ENCODE measurements around the gene MEF2A.

MEF2A gene

DNA sequence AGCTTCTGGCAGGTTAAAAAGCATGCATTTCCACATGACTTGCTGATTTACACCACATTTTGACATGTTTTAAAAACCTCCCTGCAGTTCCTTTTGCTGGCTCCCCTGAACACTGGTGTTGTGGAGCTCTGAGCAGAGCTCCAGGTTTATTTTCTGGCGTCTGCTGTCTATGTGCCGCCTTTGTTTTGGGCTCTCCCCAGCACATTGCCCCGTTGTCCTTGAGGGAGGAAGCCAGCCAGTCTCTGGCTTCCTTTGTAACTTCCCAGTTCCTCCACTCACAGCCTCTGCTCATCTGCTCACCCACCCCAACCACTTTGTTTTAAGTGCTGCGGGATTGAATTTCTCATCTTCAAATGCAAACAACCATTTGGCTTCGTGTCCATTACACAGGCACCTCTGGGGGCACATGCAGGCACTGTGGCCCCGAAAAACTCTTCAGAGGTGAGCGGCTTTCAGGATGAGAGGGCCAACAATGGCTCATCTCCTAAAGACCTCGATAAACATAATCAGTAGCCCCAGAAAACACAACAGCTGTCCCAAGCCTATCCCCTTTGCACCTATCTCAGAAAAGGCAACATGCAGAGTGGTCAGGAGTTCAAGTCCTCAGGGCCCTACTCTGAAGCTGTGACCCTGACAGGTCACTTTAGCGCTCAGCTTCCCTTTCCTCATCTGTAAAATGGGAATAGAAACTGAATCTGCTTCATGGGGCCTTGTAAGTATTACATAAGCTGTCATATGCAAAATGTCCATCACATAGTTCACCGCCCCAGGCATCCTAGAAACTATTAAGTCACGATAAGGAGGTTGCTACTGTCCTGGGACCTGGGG, 1.3 kb upstream of the MEF2A start:
- no peak for DNase-seq (ENCODE audit: low spot score)

DNA sequence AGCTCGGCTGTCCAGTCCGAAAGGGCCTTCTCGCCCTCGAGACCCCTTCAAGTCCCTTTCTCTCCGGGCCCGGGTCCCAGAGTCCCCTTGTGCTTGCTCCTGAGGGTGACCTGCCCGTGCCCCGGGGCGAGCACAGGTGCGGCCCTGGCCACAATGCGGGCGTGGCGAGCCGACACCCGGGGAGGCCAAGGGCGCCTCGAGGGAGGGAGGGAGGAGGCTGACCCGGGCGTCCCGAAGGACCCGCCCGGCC, 810 bp upstream of the MEF2A start:
- no peak for DNase-seq (ENCODE audit: low spot score)

GRCh38 chr15:99566157-99566897, 543 bp downstream of the MEF2A start:
- DNase-seq (ENCODE audit: low spot score): no peak

DNA sequence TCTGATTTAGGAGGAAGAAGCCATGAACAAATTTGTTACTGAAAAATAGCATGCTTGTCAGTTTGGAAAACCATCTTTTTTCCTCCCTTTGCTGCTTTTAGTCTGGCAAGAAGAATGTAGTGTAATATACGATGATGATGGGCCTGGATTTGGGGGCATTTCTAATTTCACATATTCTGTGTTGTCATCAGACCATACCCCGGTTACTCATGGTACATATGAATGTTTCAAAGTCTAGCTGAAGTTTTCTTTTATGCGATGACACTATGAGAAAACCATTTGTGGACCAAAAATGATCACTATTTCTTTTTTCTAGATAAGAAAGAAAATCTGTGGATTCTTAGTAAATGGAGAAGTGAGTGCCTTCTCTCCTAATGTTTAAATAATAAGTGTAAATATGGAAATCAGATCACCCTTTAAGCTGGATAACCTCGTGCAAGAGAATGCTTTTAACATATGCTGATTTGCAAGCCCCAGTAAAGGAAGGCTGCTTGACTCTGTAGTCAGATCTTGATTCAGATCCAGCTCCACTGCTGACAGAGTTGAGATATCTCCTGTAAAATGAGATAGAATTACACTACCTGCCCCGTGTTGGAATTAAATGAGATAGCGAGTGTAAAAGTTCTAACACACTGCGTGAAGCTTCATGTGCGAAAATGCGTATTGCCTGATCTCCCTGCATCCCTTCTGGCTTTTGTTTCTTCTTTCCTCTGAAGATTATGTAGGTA, 3.0 kb downstream of the MEF2A start:
- no peak for DNase-seq (ENCODE audit: low spot score)

- no peak for DNase-seq (ENCODE audit: low spot score)
Measured at GRCh38 chr15:99571299-99571698, 5.5 kb downstream of the MEF2A start.

DNA sequence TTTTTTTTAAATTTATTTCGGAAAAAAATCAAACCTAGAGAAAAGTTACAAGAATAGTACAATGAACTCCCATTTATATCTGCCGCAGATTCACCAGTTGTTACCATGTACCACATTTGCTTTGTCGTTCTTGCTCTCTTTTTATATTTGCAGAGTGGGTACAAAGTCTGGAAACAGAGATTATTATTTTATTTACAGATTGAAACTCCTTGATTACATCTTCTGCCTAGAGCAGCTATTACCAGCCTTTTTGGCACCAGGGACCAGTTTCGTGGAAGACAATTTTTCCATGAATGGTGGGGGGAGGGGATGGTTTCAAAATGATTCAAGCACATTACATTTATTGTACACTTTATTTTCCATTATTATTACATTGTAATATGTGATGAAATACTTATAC, 8.3 kb downstream of the MEF2A start:
- DNase-seq (ENCODE audit: low spot score): no peak

DNA sequence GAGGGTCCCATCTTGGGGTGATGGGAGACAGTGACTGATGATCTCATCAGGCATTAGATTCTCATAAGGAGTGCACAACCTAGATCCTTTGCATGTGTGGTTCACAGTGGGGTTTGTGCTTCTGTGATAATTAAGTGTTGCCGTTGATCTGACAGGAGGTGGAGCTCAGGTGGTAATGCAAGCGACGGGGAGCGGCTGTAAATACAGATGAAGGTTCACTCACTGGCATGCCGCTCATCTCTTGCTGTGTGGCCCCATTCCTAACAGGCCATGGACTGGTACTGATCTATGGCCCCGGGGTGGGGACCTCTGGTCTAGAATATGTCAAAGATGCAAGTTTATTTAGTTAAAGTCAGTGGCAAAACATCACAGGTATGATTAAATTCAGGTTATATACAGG, 8.7 kb downstream of the MEF2A start:
- no peak for DNase-seq (ENCODE audit: low spot score)

- no peak for DNase-seq (ENCODE audit: low spot score)
Measured at GRCh38 chr15:99578809-99579208, 13.0 kb downstream of the MEF2A start.

GRCh38 chr15:99580076-99580475, 14.3 kb downstream of the MEF2A start:
- DNase-seq (ENCODE audit: low spot score): no peak

DNA sequence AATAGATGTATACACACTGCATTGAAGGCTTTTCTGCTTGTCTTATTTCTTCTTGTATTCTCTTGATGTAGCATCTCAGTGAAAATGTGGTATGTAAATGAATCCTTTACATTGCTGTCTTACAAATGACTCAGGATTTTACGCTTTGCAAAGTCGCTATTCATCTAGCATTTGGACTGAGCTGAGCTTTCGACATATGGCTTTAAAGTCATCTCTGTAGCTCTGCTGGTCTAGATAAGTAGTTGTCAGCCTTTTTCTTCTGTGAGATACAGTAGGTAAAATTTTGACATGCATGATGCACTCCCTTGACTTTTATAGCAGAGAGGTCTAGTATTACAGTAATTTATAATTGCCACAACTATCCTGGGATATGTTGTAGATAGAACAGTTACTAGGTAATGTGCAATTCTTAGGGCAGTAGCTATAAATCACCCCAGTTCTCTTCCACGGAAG, 16.8 kb downstream of the MEF2A start:
- no peak for DNase-seq (ENCODE audit: low spot score)

DNA sequence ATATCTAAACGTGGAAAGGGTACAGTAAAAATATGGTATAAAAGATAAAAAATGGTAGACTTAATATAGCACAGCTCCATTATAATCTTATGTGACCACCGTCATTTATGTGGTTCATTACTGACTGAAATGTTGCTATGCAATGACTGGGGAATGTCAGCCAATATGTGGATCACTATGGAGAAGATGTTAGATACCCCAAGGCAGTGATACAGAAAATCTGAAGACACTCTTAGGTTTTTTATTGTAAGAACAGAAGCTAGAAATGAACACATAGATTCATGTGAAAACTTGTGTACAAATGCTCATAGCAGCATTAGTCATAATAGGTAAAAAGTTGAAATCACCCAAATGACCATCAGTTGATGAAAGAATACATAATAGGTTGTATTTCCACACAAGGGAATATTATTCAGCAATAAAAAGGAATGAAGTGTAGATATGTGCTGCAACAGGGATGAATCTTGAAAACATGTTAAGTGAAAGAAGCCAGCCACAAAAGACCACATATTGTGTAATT, 18.4 kb downstream of the MEF2A start:
- DNase-seq (ENCODE audit: low spot score): no peak

DNA sequence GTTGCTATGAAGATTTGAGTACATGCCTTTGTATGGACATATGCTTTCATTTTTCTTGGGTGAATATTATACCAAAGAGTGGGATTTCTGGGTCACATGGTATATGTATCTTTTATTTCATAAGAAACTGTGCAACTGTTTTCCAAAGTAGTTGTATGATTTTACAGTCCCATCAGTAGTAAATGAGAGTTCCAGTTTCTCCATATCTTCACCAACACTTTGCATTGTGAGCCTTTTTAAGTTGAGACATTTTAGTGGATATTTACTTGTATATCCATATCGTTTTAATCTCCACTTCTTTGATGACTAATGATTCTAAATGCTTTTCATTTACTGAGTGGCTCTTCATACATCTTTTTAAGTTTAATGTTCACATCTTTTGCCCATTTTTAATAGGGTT, 20.3 kb downstream of the MEF2A start:
- no peak for DNase-seq (ENCODE audit: low spot score)

DNA sequence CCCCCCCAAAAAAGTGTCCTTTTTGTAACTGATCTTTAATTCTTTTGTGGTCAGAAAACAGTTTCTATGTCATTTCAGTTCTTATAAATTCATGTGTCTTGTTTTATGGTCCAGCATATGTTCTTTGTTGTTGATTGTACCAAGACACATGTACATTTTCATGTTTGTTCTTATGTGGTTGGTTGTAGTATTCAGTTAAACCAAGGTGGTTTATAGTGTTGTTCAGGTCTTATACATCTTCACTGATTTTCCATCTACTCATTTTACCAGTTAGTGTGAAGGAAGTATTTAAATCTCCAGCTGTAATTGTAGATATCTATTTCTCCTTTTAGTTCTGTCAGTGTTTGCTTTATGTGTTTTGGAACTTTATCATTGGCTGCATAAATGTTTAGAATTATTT, 24.0 kb downstream of the MEF2A start:
- DNase-seq (ENCODE audit: low spot score): no peak

- DNase-seq (ENCODE audit: low spot score): no peak
Measured at GRCh38 chr15:99590913-99591646, 25.3 kb downstream of the MEF2A start.

DNA sequence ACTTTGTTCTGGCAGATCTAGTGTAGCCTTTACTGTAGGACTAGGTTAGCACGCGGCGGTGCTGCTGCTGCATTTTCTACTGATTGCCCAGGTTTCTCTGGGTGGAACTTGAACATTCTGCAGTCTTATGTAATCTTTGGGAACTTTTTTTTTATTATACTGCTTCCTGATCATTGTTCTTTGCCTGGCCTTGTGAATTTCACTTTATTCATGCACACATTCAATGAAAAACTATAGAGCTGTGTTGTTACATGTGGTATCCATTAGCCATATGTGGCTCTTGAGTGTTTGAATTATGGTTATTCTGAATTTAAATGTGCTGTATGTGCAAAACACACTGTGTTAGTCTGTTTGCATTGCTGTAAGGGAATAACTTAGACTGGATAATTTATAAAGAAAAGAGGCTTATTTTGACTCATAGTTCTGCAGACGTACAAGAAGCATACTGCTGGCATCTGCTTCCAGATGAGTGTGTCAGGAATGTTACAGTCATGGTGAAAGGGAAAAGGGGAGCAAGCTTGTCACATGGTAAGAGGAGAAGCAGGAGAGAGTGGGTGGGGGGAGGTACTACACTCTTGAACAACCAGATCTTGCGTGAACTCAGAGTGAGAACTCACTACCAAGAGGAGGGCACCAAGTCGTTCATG, 26.5 kb downstream of the MEF2A start:
- no peak for DNase-seq (ENCODE audit: low spot score)

DNA sequence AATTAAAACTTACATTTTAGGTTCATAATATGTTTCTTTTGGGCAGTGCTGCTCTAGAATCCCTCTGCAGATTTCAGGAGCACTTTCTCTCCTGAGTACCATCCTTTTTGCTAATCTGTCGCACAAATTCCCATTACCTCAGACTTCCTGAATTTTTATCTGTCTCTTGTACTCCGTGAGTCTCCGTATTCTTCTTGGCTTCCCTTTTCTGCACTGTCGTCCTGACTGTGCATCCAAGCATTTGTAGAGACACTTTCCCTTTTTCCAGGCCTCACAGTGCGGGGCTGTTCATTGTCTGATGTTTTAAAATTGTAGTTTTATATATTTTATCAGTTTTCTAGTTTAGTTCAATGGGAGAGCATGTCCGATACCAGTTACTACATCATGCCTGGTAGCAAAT, 27.3 kb downstream of the MEF2A start:
- no peak for DNase-seq (ENCODE audit: low spot score)

- DNase-seq (ENCODE audit: low spot score): no peak
Measured at GRCh38 chr15:99594916-99595315, 29.1 kb downstream of the MEF2A start.

DNA sequence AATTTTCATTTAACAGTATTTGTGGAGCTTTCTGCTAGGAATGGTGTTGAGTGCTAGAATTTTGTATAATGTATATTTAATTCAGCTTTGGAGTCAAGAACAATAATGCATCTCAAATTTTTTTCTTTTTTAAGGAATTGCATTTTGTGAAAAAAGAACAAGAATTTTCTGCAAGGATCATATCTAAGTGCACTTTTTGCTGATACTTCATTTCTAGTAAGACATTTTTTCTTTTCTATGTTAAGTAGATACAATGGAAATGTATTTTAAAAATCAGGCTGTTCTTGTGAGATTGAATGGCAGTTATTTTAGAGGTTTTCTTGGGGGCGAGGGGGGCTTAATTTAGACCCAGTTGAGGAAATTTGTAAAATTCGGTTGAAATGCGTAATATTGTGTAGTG, 32.5 kb downstream of the MEF2A start:
- DNase-seq (ENCODE audit: low spot score): no peak

DNA sequence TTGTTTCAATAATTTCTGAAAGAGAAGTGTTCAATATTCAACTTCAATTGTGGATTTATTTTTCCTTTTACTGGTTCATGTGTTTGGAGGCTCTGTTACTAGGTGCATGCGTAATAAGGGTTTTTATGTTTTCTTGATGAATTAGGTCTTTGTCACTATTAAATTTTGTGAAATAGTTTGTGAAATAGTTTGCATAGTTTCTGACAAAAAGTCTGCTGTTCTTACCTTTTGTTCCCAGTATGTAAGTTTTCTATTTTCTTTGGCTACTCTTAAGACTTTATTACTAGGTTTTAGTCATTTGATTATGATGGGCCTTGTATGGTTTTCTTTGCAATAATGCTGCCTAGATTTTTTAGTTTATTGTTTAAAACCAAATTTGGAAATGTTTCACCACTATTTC, 38.0 kb downstream of the MEF2A start:
- peak; percentile 79 for DNase-seq (ENCODE audit: low spot score)

- no peak for DNase-seq (ENCODE audit: low spot score)
Measured at GRCh38 chr15:99604865-99605264, 39.1 kb downstream of the MEF2A start.

- peak; percentile 34 for DNase-seq (ENCODE audit: low spot score)
Measured at GRCh38 chr15:99605490-99605931, 39.7 kb downstream of the MEF2A start.

DNA sequence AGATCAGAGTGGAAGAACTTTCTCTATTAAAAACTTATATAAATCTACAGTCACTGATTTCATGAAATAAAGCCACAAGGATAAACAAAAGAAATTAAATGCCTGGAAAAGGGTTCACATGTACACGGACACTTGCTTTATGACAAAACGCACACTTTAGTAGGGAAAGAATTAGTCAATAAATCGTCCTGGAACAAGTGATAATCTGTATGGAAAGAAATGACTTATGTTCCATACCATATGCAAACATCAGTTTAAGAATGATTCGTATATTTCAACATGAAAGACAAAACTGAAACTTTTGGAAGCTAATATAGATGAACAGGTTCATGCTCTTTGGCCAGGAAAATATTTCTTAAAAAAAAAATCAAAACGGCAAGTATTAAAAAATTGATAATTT, 40.2 kb downstream of the MEF2A start:
- no peak for DNase-seq (ENCODE audit: low spot score)

Data from COLO829 (cell line).